Glomerular endothelial cell (primary cell): ENCODE results near the gene UMPS. TPM values are rescaled to one million over a fixed set of nuclear protein-coding genes. Genes with fewer than 3 reads are reported as not detected.

Experiments
- DNase-seq: peaks from one replicate; pipeline ENCODE4 v3.0.0-alpha.2; 2011; ENCODE audit warnings: low read depth, low spot score; ENCODE audit errors: extremely low read depth
- total RNA-seq: library from RNA; depleted of rRNA; stranded (reverse); fragments of >200 nt; gene quantifications from 2 replicates; pipeline ENCODE4 v1.2.3, GENCODE V29; 2015

UMPS gene
- total RNA-seq, 1 donor from 2014 or later, result 18.0 TPM

- no peak for DNase-seq
Measured at GRCh38 chr3:124793054-124793739, 62.9 kb downstream of the UMPS start.

- DNase-seq, result no peak
Measured at GRCh38 chr3:124796477-124796876, 66.2 kb downstream of the UMPS start.

GRCh38 chr3:124797426-124797945 lies 67.2 kb downstream of the UMPS start:
- no peak for DNase-seq

Other genes starting within 250 kb of the UMPS start
- gene ITGB5, start 156.9 kb downstream of the UMPS start, total RNA-seq, result 174 and 307 TPM in 2 replicates
- not detected in 2 replicates for gene MUC13, start 204.3 kb downstream of the UMPS start, total RNA-seq